ENCODE measurements around the gene SCYL3. TPM values are rescaled to one million over a fixed set of nuclear protein-coding genes. Genes with fewer than 3 reads are reported as not detected.

The SCYL3 gene
- total RNA-seq, 1 experiment from 2014 or later, result 3.6 TPM

DNA sequence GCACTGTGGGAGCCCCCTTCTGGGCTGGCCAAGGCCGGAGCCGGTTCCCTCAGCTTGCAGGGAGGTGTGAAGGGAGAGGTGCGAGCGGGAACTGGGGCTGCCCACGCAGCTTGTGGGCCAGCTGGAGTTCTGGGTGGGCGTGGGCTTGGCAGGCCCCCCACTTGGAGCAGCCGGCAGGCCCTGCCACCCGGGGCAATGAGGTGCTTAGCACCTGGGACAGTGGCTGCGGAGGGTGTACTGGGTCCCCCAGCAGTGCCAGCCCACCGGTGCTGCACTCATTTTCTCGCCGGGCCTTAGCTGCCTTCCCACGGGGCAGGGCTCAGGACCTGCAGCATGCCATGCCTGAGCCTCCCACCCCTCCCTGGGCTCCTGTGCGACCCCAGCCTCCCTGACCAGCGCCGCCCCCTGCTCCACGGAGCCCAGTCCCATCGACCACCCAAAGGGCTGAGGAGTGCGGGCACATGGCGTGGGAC, 11.6 kb downstream of the SCYL3 start:
- Histone ChIP-seq H3F3A (ENCODE audit: low read length, unreplicated experiment) (no peaks in the 10 kb centered on the region), H3K27ac (ENCODE audit: low read length) (no peak overlapping the region), H3K4me1 (ENCODE audit: insufficient read depth, low read length) (peaks cover 37% of the 10 kb centered on the region), H3K36me3 (ENCODE audit: low read depth, low read length) (no peaks in the 10 kb centered on the region; the same call in 1 of the 2 replicates), H3K79me2 (ENCODE audit: low read length) (no peaks in the 10 kb centered on the region), H3K9me2 (replicated peaks; ENCODE audit: low read length) (no peaks in the 10 kb centered on the region), H3K9ac (ENCODE audit: low read length) (no peak overlapping the region), H3K27me3 (ENCODE audit: low read length) (no peaks in the 10 kb centered on the region), H3K4me3 (ENCODE audit: low read length) (no peak overlapping the region), H2AFZ (ENCODE audit: low read length) (no peak overlapping the region), H3K4me2 (ENCODE audit: low read length) (no peak overlapping the region), H4K20me1 (ENCODE audit: low read length) (no peaks in the 10 kb centered on the region), H3K9me3 (ENCODE audit: low read length) (no peaks in the 10 kb centered on the region)
- ATAC-seq, result no peak
- TF ChIP-seq, protein P1, sequence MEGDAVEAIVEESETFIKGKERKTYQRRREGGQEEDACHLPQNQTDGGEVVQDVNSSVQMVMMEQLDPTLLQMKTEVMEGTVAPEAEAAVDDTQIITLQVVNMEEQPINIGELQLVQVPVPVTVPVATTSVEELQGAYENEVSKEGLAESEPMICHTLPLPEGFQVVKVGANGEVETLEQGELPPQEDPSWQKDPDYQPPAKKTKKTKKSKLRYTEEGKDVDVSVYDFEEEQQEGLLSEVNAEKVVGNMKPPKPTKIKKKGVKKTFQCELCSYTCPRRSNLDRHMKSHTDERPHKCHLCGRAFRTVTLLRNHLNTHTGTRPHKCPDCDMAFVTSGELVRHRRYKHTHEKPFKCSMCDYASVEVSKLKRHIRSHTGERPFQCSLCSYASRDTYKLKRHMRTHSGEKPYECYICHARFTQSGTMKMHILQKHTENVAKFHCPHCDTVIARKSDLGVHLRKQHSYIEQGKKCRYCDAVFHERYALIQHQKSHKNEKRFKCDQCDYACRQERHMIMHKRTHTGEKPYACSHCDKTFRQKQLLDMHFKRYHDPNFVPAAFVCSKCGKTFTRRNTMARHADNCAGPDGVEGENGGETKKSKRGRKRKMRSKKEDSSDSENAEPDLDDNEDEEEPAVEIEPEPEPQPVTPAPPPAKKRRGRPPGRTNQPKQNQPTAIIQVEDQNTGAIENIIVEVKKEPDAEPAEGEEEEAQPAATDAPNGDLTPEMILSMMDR (conservative IDR thresholded peaks at IDR 0.05; ENCODE audit: low read depth, low read length), result no peak
- no peak for DNase-seq
- ChIA-PET CTCF (no interaction called here), POLR2A (ENCODE audit: unreplicated experiment) (no interaction called here)
- intact Hi-C loops (cut with micrococcal nuclease), result no loop called here
- BruUV-seq (replicated peaks), result no TSS peak

DNA sequence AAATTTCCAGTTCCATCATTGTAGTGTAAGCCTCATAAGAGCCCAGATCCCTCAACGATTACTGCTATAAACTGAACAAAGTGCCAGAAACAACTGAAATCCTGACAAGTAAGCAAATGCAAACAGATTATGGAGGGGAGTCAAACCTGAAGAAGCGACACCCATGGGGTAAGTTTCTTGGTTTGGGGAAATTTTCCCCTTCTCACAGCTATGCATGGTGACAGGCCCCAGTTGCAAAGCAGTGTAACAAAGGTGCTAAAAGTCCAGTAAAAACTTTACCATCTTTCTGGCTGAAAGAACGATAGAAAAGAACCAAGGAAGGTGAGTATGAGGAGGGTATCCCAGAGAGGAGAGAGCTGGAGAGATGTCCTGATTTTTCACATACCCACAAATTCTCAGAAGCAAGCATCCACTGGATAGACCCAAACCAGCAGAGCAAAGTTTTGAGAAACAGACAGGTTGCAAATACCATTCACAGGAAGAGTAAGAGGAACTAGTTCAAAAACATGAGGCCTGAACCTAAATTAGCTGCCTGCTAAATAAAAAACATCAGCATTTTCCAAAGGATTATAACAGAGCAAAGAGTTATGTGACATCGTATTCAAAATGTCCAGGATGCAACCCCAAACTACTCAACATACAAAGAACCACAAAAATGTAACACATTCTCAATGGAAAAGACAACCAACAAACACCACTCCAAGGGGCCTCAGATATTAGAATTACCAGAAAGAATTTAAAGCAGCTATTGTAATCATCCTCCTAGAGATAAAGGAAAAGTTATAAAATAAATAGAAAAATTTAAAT, 14.5 kb downstream of the SCYL3 start:
- no peak overlapping the region for H3K9ac ChIP-seq (ENCODE audit: low read length)
- CTCF ChIA-PET, result no interaction called here
- no TSS peak for BruUV-seq (replicated peaks)
- POLR2A ChIA-PET (ENCODE audit: unreplicated experiment), result no interaction called here
- no peak for TF ChIP-seq EZH2 (IDR thresholded peaks at IDR 0.05; ENCODE audit: low read length, unreplicated experiment)
- TF ChIP-seq EZH2phosphoT487 (IDR thresholded peaks at IDR 0.05; ENCODE audit: borderline replicate concordance, low read length), result no peak
- TF ChIP-seq, protein P1 (conservative IDR thresholded peaks at IDR 0.05; ENCODE audit: low read depth, low read length), result no peak
- H3K36me3 ChIP-seq (ENCODE audit: low read depth, low read length), result no peaks in the 10 kb centered on the region
- DNase-seq (no peak), ATAC-seq (no peak)
- H3K4me3 ChIP-seq (ENCODE audit: low read length), result no peak overlapping the region
- no peak overlapping the region for H3K4me2 ChIP-seq (ENCODE audit: low read length)
- no peaks in the 10 kb centered on the region for H3K9me3 ChIP-seq (ENCODE audit: low read length)
- H3K27me3 ChIP-seq (ENCODE audit: low read length), result no peaks in the 10 kb centered on the region
- H3K79me2 ChIP-seq (ENCODE audit: low read length), result no peaks in the 10 kb centered on the region
- H3K4me1 ChIP-seq (ENCODE audit: insufficient read depth, low read length), result peaks cover 24% of the 10 kb centered on the region
- no peaks in the 10 kb centered on the region for H4K20me1 ChIP-seq (ENCODE audit: low read length)
- intact Hi-C loops (cut with micrococcal nuclease), result no loop called here
- H3K27ac ChIP-seq (ENCODE audit: low read length), result no peak overlapping the region
- H3F3A ChIP-seq (ENCODE audit: low read length, unreplicated experiment), result no peaks in the 10 kb centered on the region
- H3K9me2 ChIP-seq (replicated peaks; ENCODE audit: low read length), result no peaks in the 10 kb centered on the region
- no peak overlapping the region for H2AFZ ChIP-seq (ENCODE audit: low read length)

DNA sequence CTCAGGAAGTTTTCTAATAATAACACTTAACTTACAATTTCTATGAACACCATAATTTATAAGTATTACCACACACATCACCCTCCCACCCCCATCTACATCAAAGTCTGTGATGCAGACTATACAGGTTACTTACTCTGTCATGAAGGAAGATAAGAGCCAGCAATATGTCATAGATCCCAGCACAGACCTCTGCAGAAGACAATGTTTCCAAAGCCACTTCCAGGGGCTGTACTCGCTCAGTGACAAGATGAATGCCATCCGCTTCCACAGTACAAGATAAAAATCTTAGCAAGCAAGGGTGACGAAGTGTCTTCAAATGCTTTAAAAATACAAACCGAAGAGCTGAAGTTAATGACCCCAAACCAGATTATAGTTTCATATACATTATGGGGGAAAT, 15.2 kb downstream of the SCYL3 start:
- no peak overlapping the region for H2AFZ ChIP-seq (ENCODE audit: low read length)
- H3K9me3 ChIP-seq (ENCODE audit: low read length), result no peaks in the 10 kb centered on the region
- no peak overlapping the region for H3K4me2 ChIP-seq (ENCODE audit: low read length)
- H4K20me1 ChIP-seq (ENCODE audit: low read length), result no peaks in the 10 kb centered on the region
- no peak overlapping the region for H3K9ac ChIP-seq (ENCODE audit: low read length)
- H3K79me2 ChIP-seq (ENCODE audit: low read length), result no peaks in the 10 kb centered on the region
- ChIA-PET CTCF (no interaction called here), POLR2A (ENCODE audit: unreplicated experiment) (no interaction called here)
- DNase-seq (no peak), ATAC-seq (no peak)
- no peaks in the 10 kb centered on the region for H3F3A ChIP-seq (ENCODE audit: low read length, unreplicated experiment)
- TF ChIP-seq EZH2phosphoT487 (IDR thresholded peaks at IDR 0.05; ENCODE audit: borderline replicate concordance, low read length) (no peak), EZH2 (IDR thresholded peaks at IDR 0.05; ENCODE audit: low read length, unreplicated experiment) (no peak)
- TF ChIP-seq, protein P1 (conservative IDR thresholded peaks at IDR 0.05; ENCODE audit: low read depth, low read length), result no peak
- no TSS peak for BruUV-seq (replicated peaks)
- intact Hi-C loops (cut with micrococcal nuclease), result no loop called here
- H3K36me3 ChIP-seq (ENCODE audit: low read depth, low read length), result no peaks in the 10 kb centered on the region
- peak overlapping the region; percentile 4; the same call in 1 of the 2 replicates for H3K27ac ChIP-seq (ENCODE audit: low read length)
- no peaks in the 10 kb centered on the region for H3K27me3 ChIP-seq (ENCODE audit: low read length)
- H3K9me2 ChIP-seq (replicated peaks; ENCODE audit: low read length), result no peaks in the 10 kb centered on the region
- H3K4me1 ChIP-seq (ENCODE audit: insufficient read depth, low read length), result peaks cover 32% of the 10 kb centered on the region
- H3K4me3 ChIP-seq (ENCODE audit: low read length), result no peak overlapping the region
